HG03108 (cell line): ENCODE results near the gene CAPN10.
"Not testable (repeated sequence)": the region's sequence is repeated elsewhere in the genome, so short reads cannot be mapped to it uniquely, and the experiment has no call there.

Experiments
- ATAC-seq: cut with Tn5 transposase; IDR thresholded peaks from one replicate; pipeline ENCODE4 v1.9.1; 2021; ENCODE audit warnings: moderate library complexity; ENCODE audit not compliant: unreplicated experiment

Gene CAPN10

GRCh38 chr2:240601831-240602160, 15.3 kb downstream of the CAPN10 start:
- ATAC-seq: no peak

DNA sequence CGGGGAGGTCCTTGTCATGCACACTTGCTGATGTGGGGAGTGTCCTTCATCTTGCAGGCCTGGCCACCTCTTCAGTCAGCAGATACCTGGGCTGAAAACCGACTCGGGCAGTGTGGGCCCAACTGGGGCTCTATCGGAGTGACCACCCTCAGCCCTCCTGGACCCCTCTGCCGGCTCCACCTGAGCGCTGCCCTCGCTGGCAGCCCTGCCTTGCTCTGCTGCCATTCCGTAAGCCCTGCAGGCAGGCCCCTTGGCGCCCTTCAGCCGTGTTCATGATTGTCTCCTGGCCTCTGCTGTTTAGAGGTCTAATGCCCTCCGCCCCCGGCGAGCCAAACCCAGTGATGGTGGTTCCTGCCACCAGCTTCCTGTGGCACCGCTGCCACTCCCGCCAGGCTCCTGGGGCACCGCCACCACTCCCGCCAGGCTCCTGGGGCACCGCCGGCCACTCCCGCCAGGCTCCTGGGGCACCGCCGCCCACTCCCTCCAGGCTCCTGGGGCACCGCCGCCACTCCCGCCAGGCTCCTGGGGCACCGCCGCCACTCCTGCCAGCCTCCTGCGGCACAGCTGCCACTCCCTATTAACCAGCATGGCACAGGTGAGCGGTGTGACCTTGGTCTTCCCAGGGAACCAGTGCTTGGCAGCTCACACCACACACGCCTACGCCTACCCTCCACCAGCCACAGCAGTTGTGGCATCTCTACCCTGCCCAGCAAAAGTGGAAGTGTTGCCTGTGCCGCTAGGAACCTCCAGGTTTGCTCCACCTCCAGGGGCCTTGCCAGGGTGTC, 15.9 kb downstream of the CAPN10 start:
- ATAC-seq: no peak

DNA sequence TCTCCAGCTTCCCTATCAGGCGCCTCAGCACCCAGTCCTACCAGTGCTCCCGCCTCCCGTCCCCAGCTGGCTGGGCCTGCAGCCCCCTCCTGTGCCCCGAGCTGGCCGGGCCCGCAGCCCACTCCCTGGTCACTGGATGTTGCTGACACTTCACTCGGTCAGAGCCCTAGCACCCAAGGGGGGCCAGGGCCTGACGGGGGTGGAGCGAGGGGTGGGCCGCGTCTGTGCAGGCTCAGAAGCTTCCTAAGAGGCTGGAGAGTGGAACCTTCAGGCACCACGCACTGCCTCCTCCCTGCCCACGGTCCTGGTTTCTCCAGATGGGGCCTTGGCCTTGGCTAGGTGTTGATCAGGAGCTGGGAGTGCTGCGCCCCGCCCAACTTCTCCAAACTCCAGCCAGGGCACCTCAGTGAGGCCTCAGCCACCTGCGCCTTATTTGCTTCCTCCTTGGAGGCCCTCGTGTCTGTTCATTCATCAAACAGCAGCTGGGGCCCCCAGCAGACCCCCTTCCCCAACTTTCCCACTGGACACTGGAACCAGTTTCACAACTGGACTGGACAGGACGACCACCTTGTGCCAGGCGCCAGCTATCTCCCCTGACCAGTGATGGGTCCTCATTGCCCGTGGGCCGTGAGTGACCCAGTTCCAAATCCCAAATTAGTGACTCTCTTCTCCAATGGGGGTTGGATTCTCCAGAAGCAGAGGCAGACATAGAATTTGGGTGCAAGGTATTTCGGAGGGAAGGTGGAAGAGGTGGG, 16.7 kb downstream of the CAPN10 start:
- no peak for ATAC-seq

- no peak for ATAC-seq
These were observed 17.3 kb downstream of the CAPN10 start for GRCh38 chr2:240603846-240604245.

GRCh38 chr2:240604291-240604938, 17.9 kb downstream of the CAPN10 start:
- ATAC-seq: no peak

GRCh38 chr2:240604939-240605716, 18.6 kb downstream of the CAPN10 start:
- ATAC-seq: no peak

DNA sequence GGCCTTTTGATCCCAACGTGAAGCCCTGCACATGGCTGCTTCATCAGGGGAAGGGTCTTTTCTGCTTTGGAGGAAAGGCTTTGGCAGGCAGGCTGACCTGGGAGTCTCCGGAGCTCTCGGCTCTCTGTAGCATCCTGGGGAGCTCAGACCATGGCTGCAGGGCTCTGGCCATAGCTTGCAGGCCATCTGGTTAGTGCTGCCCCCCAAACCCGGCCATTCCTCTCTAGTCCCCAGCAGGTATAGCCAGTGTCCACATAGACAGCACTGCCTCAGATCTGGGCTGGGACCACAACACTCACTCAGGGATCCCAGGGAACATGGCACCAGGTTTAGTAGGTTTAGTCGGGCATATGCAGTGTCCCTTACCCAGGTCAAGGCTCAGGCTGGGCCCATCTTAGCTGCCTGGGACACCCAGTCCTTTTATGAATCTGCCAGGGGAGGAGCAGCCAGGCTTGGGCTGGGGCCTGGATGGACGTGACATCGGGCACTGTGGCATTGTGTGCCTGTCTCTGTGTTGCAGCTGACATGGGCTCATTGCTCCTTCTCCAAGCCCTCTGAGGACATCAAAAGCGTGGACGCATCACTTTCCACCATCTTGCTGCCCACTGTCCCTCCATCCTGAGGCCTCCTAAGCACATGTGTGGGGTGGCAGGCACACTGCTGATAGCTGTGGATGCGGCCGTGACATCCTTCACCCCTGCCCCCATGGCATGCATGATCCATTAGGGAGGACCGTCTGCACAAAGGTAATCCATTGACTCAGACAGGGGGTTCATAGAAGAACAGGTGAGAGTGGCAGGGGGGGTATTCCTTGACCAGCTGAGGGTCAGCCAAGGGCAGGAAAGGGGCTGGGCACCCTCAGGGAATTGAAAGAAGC, 19.6 kb downstream of the CAPN10 start:
- no peak for ATAC-seq

- no peak for ATAC-seq
These were observed 25.2 kb downstream of the CAPN10 start for GRCh38 chr2:240611601-240612210.

DNA sequence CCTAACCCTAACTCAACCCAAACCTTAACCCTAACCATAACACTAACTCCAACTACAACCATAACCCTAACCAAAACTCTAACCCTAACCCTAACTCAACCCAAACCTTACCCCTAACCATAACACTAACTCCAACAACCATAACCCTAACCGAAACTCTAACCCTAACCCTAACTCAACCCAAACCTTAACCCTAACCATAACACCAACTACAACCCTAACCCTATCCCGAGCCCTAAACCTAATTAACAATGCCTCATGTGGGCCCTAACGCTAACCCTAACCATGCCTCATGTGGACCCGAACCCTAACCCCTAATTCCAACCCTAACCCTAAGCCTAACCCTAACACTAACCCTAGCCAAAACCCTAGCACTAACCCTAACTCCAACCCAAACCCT, 27.2 kb downstream of the CAPN10 start:
- ATAC-seq: no peak

DNA sequence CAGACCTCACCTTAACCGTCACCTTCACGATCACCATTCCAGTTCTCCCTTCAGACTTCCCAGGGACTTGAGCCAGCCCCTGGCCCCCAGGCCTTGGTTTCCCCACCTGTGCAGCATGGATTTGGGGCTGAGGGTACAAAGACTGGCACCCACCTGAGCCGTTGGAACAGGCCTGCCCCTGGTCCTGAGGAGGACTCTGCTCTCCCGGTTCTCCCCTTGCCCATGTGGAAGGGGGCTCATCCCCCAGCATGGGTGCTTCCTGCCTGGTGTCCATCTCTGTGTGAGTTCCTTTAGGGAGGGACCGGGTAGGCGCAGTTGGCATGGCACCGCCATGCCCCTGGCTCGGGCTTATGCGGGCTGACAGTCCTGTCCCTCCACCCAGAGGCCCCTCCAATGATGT, 27.9 kb downstream of the CAPN10 start:
- ATAC-seq: no peak

GRCh38 chr2:240615396-240615795, 28.9 kb downstream of the CAPN10 start:
- ATAC-seq: no peak

DNA sequence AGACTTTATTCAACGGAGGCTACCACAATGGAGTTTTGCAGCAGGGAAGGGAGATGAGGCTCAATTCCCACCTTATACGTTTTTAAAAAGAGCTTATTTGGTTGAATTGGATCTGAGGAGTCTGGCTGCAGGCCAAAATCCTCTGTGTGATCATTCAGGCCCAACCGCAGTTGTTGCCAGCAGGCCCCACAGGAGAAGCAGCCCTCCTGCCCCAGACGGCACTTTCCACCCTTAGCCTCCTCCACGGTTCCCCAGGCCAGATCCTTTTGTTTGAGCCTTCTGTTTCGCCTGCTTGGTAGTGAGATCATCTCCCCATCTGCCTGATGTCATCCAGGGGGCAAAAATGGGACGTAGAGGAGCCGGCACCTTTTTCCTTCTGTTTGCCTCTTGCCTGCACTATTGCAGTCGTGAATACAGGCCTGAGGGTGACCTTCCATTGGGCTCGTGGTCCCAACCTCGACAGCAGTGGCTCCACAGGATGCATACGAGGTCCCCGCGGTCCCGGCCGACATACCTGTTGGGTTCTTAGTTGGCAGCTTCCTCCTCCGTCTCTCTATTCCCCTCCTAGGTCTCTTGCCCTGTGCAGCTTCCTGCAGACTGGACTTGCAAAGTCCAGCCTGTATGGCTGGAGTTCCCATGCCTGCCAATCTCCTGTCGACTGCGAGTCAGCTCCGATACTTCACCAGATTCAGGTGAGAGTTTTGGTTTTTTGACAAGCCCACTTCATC, 29.4 kb downstream of the CAPN10 start:
- ATAC-seq: no peak

DNA sequence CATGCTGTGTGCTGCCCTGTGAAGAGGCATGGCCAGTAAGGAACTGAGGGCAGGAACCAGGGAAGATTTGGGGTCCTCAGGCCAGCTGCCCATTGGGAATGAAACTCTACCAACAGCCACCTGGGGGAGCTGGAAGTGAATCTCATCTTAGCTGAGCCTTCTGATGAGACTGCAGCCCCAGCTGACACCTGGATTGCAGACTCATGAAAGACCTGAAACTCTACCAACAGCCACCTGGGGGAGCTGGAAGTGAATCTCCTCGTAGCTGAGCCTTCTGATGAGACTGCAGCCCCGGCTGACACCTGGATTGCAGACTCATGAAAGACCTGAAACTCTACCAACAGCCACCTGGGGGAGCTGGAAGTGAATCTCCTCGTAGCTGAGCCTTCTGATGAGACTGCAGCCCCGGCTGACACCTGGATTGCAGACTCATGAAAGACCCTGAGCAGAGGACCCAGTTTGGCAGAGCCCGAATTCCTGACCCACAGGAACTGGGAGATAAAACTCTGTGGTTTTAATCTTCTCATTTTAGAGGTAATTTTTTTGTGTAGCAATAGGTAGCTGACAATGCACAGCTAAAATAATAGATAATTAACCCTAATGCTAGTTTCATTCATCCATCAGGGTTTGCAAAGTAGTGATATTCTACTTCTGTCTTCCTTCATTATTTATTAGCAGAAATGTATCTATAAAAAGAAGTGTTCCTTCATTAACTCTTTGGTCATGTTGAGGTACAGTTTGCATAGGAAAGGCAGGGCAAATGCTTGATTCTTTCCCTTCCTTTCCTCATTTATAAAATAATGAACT, 30.5 kb downstream of the CAPN10 start:
- ATAC-seq: not testable (repeated sequence)

DNA sequence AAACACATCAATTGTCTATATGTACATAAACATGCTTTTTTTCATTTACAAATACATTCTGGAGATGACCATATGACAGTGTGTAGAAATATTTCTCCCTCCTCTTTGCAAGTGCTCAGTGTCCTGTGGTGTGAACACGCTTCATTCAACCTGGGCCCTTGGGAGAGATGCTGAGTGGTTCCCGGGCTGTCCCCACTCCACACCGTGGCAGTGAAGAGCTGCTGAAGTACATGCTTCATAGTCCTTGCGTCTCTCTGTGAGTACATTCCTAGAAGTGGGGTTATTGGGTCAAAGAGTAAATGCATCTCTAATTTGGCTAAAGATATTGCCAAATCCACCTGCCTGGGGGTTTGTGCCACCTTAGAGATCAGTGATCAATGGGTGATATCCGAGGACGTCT, 32.2 kb downstream of the CAPN10 start:
- ATAC-seq: no peak

- no peak for ATAC-seq
These were observed 33.1 kb downstream of the CAPN10 start for GRCh38 chr2:240619506-240620148.

- ATAC-seq: no peak
These were observed 33.7 kb downstream of the CAPN10 start for GRCh38 chr2:240620149-240620731.

GRCh38 chr2:240620859-240621258, 34.3 kb downstream of the CAPN10 start:
- no peak for ATAC-seq

DNA sequence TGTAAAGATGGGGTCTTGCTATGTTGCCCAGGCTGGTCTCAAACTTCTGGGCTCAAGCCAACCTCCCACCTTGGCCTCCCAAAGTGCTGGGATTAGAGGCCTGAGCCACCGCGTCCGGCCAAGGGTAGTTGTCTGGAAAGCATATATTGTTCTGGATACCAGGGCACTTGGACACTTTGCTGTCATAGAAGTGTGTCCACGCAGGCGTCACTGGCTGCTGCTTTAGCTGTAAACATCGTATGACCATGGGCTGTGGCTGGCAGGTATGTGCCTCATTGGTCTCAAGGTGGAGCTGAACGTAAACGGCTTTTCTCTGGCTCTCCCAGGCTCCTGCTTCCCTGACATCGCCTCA, 35.5 kb downstream of the CAPN10 start:
- no peak for ATAC-seq
